Gastrocnemius medialis (tissue), 4 donors: ENCODE data around the gene PIP4K2A.

Source experiments
- CTCF ChIP-seq, 5 experiments: fragments of 450-650 bp in 3 of 5; fragments of 200-600 bp in 2 of 5; sonication (generic) in 2 of 5; IDR thresholded peaks in 4 of 5; conservative IDR thresholded peaks in 1 of 5; 1 replicate in 4 of 5; 2 replicates in 1 of 5; pipeline ENCODE4 v1.5.1; 2016 to 2019; ENCODE audit warnings: antibody characterized with exemption in 5 of 5, mild to moderate bottlenecking in 3 of 5, moderate library complexity in 3 of 5
- POLR2A ChIP-seq, 2 donors: fragments of 450-650 bp; IDR thresholded peaks; one replicate each; pipeline ENCODE4 v1.6.1; 2017; ENCODE audit warnings: antibody characterized with exemption in 2 of 2, mild to moderate bottlenecking in 2 of 2, moderate library complexity in 2 of 2

- TF ChIP-seq CTCF (IDR thresholded peaks at IDR 0.05 in 4 of 5, conservative IDR thresholded peaks at IDR 0.05 in 1 of 5) (no peak), POLR2A (IDR thresholded peaks at IDR 0.05) (no peak)
Measured at GRCh38 chr10:22503315-22504088, 210.9 kb downstream of the PIP4K2A start.
